Superior temporal gyrus (tissue), 1 donor: ENCODE data around the gene CAMSAP1.

Experiments used
- DNase-seq: peaks from one replicate; pipeline ENCODE4 v3.0.0-alpha.2; 2016; ENCODE audit errors: extremely low spot score

Gene CAMSAP1

GRCh38 chr9:135791431-135792267, 115.7 kb downstream of the CAMSAP1 start:
- no peak for DNase-seq

GRCh38 chr9:135790850-135791249, 116.5 kb downstream of the CAMSAP1 start:
- DNase-seq = no peak

- DNase-seq = no peak
Observed at GRCh38 chr9:135790356-135790755, 117.0 kb downstream of the CAMSAP1 start.

GRCh38 chr9:135789838-135790291, 117.5 kb downstream of the CAMSAP1 start:
- no peak for DNase-seq

DNA sequence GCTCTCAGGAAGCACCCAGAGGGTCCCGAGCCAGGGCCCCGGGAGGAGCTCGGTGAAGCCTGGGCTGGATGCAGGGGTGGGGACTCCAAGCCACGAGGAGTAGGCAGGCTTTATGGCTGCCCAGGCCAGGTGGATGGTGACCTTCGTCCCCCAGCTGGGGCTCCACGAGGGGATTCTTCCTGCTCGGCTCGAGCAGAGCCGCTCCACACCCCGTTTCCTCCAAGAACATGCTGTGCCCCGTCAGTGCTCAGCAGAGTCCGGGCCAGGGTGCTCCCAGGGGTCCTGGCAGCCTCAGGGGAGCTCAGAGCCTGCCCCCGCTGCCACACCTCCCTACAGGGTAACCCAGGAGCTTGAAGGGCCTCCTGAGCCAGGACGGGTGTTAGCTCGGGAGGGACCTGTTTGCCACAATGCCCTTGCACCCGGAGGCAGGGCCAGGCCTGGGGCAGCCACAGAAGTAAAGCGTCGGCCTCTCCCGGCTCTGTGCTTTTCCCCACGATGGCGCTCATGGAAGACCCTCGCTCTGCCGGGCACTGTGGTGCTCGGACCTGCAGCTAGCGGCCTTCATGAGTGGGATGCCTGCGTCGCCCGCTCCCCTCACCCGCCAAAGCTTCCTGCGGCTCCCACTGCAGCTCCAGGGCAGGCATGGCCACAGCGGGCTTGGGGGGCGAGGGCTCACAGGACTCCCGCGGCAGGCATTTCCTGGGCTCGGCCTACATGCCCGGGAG, 118.6 kb downstream of the CAMSAP1 start:
- DNase-seq = no peak

- DNase-seq = no peak
Observed at GRCh38 chr9:135787776-135788575, 119.4 kb downstream of the CAMSAP1 start.

- no peak for DNase-seq
Observed at GRCh38 chr9:135787317-135787716, 120.0 kb downstream of the CAMSAP1 start.

- DNase-seq = no peak
Observed at GRCh38 chr9:135786146-135786690, 121.1 kb downstream of the CAMSAP1 start.

DNA sequence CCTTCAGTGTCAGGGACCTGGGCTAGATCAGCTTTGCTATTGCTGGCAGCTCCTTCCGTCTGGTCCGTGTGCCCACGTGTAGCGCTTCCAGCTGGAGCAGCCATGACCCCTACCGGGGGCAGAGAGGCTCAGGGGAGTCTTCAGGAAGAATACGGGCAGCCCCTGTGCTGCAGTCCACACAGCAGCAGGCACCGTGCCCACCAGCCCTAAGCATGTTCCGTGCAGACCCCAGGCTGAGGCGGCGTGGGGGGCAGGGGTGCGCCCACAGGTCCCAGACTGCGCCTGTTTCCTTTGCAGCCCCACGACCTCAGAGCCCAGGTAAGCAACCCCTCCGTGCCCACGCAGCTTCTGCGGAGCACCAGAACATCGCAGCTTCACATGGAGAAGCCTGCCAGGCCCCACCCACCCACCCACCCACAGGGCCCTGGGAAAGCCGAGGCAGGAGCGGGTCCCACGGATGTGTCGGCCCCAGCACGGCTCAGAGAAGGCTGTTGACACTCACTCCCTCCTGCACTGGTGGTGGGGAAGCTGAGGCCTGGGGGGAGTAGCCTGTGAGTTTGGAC, 122.3 kb downstream of the CAMSAP1 start:
- no peak for DNase-seq

DNA sequence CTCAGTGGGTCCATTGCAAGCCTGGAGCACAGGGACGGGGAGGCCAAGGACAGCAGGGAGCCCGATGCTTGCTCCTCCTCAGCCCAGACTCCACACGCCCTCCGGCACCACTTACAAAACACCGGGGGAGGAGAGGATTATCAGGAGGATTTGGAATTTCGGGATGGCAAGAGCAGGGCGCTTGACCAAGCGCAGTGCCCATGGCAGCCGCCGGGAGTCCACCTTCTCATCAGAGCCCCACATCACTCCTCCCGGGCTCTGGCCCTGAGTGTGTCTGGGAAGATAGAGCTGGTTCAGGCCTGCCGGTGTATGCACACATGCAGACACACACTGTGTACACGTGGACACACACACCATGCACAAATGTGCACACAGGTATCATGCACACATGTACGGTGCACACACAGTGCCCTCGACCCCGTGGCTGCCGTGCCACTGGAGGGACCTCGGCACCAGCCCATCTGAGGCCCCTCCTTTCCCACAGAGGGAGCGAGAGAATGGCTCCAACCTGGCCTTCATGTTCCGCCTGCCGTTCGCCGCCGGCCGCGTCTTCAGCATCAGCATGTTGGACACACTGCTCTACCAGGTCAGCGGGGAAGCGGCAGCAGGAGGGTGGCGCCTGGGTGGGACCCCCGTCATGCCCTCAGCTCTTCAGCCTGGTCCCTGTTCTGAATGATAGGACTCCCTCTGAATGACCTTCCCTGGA, 123.7 kb downstream of the CAMSAP1 start:
- no peak for DNase-seq

DNA sequence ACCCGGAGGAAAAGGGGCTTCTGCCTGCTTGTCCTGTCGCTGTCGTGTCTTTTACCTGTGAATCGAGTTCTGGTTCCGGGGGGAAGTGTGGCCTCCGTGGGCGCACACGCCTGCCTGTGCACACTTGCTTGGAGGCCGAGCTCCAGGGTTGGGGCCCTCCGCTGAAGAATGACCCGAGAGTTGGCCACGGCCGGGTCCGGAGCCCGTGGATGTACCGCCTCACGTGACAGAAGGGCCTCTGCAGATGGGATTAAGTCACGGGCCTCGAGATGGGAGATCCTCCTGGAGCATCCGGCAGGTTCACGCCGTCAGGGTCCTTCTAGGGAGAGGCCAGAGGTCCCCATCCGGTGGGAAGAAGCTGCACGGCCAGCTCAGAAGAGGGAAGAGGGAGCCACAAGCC, 124.4 kb downstream of the CAMSAP1 start:
- DNase-seq = no peak

DNA sequence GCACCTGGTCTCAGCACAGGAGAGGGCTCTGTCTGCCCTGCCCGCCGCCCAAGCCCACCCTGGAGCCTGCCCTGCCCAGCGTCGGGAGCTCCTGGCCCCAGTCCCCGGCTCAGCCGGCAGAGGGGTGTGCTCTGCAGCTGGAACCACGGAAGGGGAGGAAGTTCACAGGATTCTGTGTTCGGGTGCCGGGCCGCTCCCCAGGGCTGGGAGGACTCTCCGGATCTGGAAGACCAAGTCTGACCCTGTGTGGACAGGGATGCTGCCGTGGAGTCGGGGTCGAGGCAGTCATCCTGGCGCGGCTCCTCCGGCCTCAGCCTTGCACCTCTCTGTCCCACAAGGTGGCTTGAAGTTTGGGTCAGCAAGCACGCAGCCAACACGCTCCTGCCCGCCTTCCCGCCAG, 126.7 kb downstream of the CAMSAP1 start:
- DNase-seq = no peak

GRCh38 chr9:135780086-135780485, 127.3 kb downstream of the CAMSAP1 start:
- DNase-seq = no peak

- DNase-seq = no peak
Observed at GRCh38 chr9:135779571-135779970, 127.8 kb downstream of the CAMSAP1 start.

DNA sequence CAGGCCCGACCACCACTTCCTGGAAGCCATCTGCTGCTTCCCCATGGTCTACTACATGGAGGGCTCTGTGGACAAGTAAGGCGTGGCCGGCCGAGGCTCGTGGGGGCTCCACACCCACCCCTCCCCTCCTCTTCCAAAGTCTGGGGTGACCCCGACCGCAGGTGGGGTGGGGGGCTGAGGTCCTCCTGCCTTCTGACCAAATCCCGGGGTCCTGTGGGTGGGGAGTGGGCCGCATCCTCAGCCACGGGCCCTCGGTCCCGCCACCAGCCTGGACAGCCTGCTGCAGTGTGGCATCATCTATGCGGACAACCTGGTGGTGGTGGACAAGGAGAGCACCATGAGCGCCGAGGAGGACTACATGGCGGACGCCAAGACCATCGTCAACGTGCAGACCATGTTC, 128.9 kb downstream of the CAMSAP1 start:
- DNase-seq = no peak

- no peak for DNase-seq
Observed at GRCh38 chr9:135777623-135778177, 129.6 kb downstream of the CAMSAP1 start.

DNA sequence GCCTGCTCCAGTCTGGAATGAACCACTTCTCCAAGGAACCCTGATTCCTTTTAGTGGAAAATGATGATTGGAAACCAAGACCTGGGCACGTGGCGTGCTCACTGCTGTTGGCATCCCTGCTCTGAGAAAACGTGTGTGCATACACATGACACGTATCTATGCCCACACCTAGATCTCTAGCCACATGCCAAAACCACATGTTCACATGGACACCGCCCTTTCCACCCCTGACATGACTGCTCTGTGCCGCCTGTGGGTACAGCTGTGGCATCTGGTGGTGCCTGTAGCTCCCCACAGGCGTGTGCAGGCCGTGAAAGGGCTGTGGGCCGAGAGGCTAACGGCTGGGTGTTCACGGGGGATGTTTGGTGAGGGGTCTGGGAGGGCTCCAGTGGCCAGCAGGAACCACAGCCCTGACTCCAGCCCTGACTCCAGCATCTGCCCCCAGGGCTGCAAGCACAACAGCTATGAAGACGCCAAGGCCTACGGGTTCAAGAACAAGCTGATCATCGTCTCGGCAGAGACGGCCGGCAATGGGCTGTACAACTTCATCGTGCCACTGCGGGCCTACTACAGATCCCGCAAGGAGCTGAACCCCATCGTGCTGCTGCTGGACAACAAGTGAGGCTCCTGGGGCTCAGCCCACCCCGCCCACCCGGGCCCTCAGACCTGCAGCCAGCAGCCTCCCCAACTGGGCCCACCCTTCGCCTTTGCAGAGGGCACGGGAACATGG, 130.3 kb downstream of the CAMSAP1 start:
- DNase-seq = no peak

DNA sequence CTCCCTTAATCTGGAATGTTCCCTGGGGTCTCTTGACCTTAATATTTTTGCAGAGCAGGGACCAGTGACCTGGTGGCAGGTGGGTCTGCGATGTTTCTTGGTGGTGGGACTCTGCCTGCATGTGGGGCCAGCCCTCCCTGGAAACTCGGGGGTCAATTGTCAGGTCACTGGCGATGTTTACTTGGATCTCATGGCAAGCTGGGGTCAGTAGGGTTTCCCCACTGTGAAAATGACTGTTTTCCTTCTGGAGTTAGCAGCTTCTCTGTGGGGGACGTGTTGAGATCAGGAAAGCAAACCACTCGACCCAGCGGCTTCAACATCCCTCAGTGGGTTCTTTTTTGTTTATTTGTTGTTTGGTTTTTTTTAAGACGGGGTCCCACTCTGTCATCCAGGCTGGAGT, 131.4 kb downstream of the CAMSAP1 start:
- no peak for DNase-seq

DNA sequence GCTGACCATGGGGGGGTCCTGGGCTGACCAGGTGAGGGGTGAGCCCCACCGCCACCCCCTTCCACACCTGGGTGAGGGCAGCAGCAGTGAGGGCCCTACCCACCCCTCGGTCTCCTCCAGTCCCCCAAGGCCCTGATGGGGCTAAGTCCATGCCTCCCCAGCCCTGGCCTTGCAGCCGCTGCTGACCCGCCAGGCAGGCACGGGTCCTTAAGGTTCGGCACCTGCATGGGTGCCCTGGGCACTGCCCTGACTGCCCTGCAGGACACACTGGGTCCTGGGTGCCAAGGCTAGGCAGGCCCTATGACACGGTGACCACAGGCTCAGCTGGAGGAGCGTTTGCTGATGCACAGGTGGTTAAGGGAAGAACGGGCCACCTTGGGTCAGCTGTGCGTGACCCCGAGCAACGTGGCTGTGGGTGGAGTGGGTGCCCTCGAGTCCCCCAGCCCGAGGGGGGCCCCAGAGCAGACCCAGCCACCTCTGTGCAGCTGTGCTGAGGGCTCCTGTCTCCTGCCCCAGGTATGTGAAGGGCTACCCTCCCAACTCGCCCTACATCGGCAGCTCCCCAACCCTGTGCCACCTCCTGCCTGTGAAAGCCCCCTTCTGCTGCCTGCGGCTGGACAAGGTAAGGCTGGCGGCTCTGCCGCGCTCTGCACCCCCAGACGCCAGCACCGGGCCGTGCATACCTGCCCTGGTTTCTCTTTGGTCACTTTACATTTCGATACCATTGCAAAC, 132.4 kb downstream of the CAMSAP1 start:
- DNase-seq = no peak
